Endometrial microvascular endothelial cells (primary cell): ENCODE results near the gene CTIF. TPM values are rescaled to one million over a fixed set of nuclear protein-coding genes. Genes with fewer than 3 reads are reported as not detected.

Source experiments
- in situ Hi-C: cut with HindIII; loops from 2 replicates; pipeline ENCODE4 v1.10.0; 2017; ENCODE audit warnings: low sequenced_read_pairs, low pct_unique_long_range_greater_than_20kb; ENCODE audit errors: inconsistent ontology term
- total RNA-seq: library from RNA; depleted of rRNA; stranded (reverse); fragments of >200 nt; gene quantifications from one replicate; pipeline ENCODE4 v1.2.3, GENCODE V29; 2015; ENCODE audit errors: inconsistent ontology term

CTIF gene
- total RNA-seq, 1 donor from 2014 or later, result 13.2 TPM

- in situ Hi-C loops, result no loop called here
Observed at GRCh38 chr18:48910972-48911545, 372.2 kb downstream of the CTIF start.

Other genes starting within 250 kb of the CTIF start
- gene ZBTB7C, start 129.6 kb upstream of the CTIF start, total RNA-seq, result not detected